Stimulated activated CD8-positive, alpha-beta memory T cell treated with anti-CD3 and anti-CD28 coated beads, Interleukin-7, amount 100 ng/mL, for 4 hours (primary cell): ENCODE measurements around the gene CLCNKA.
"Not testable (repeated sequence)": the region's sequence is repeated elsewhere in the genome, so short reads cannot be mapped to it uniquely, and the experiment has no call there.

Source experiments
- DNase-seq, 2 donors: peaks; one replicate each; pipeline ENCODE4 v3.0.0-alpha.2; 2020; ENCODE audit warnings: low read depth in 2 of 2

CLCNKA gene

DNA sequence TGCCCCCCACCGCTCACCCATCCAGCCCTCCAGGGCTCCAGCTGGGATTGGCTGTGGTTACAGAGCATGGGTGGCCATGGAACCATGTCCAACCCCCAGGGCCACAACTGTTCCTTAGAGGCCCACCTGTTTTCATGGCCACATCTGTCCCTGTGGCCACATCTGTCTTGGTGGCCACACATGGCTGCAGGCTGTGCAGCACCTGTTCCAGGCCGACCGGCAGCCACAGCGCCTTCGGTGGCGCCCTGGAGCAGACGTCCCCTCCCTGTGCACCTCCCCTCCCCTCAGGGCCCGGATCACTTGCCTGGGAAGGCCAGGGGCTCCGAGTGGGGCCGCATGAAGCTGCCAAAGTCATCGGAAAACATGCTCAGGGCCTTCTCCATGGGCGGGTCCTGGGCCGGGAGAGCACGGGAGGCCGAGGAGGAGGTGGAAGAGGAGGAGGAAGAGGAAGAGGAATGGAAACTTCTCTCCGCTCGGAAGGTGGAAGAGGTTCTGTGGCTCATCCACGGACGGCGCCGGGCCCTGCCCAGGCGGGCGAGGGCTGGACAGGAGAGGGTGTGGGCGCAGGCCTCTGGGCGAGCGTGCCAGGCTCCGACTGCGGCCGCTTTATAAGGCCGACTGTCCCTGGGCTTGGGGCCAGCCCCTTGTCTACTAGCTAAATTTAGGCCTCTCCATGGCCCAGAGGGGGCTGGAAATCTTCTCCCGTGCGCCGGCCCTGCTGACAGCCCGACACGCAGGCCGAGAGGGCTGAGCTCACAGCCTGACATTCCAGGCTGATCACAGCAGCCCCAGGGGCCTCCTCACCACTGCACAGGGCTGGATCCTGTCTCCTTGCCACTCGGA lies 4.2 kb upstream of the CLCNKA start, which contains the start of gene HSPB7:
TSS of gene HSPB7 (minus strand) at position 583 of the 843 bp plus-strand sequence. CDS start at position 503, 80 bp downstream.
- no peak for DNase-seq

DNA sequence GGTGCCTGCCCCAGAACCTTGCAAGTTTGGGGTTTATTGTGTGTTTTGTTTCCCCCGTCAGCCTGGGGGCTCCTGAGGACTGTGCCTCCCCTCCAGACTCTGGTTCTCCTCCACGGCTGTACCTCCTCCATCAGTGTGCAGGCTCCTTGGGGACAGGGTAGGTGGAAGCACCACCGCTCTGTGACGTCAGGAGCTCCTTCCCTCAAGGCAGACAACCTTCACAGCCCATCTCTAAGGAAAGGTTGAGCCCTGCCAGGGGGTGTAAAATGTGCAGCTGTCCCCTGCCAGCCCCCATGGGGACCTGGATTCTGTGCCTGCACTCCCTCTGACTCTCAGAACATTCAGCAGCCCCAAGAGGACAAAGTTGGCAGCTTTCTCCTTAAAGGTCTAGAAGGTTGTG lies 3.5 kb upstream of the CLCNKA start:
- no peak for DNase-seq

DNA sequence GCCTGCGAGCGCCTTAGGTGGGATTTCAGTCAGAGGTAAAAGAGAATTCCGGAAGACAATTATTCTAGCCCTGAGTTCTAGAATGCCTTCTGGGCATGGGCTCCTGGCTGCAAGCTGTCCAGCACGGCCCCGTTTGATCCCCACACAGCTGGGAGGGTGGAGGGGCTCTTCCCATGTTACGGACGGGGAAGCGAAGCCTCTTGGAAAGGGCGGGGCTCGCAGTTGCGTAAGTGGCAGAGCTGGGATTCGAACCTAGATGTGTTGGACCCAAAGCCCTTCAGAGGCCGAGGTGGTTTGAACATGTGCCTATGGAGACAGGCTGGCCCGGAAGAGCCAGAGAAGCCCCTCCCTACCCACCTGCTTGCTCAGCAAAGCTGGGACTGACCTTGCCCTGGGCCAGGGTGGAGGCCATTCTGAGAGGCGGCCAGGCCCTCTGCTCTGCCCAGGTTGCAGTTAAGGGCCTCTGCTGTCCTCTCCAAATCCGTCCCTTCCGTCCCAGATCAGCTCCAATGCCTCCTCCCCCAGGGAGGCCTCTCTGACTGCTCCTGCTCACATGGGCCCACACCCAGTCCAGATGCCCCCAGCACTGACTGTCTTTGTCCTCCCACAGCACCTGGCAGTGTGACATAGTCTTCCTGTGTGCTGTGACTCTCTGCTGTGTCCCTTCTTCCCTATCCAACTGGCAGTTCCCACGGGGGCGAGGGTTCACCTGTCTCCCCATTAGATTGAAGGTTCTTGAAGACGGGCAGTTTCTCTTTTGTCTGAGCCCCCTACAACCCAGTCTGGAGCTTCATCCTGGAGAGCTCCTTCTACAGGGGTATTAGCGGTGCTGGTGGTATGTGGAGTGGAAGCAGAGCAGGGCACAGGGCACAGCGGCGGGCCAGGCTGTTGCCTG lies 2.8 kb upstream of the CLCNKA start:
- no peak for DNase-seq

DNA sequence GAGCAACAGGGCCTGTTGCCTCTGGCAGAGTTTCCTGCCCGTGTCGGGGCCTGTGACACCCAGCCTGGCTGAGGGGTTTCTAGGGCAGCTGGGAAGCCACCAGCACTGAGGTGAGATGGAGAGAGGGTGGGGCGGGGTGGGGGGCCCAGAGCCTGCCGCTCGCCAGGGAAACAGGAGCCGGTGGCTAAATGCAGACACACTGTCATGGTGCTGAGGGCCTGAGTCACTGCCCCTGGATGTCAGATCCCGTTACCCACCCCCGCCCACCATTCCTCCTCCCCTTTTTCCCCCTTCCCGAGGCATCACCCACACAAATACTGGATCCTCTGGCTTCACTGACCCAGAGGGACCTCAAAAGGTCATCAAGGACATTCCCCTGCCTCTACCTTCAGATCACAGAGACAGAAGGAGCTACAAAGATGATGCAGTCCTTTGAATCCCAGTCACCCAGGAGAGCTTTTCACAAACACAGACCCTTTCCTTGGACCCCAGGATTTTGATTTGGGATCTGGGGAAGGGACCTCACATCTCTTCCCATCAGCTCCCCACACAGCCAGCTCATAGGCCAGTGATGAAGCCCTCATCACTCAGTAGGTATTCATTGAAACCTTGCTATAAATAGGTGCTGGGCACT lies 2.1 kb upstream of the CLCNKA start:
- DNase-seq = no peak

DNA sequence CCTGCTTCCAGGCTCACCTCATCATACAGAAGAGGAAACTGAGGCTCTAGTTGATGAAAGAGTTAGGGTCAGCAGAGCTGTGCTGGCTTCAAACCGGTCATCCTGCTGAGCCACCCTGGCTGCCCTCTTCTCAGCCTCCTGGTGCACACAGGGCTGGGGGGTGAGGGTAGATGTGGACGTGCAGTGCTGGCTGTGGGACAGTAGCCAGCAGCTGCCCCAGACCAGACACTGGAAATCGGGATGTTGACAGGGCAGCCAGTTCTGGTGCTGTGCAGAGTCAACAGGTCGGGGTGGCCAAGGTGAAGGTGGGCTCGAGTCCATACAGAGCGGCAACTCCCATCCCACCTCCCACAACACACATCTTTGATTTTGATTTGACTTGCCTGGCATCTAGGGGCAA lies 1.5 kb upstream of the CLCNKA start:
- DNase-seq = no peak

DNA sequence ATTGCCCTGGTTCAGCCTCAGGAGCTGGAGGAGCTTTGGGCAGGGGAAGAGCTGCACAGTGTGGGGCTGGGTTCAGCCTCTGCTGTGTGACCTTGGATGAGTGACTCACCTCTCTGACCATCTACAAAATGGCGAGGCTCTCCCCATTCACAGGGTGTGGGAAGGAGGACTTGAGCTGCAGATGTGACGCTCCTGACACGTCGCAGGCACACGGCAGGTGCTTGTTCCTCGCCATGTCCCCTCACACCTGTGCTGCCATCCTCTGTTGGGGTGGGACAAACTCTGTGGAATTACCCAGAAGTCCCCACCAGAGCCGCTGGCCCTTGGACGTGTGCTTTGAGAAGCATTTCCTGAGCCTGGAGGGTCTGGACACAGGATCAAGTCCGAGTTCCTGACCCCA lies 958 bp upstream of the CLCNKA start:
- DNase-seq = not testable (repeated sequence)

DNA sequence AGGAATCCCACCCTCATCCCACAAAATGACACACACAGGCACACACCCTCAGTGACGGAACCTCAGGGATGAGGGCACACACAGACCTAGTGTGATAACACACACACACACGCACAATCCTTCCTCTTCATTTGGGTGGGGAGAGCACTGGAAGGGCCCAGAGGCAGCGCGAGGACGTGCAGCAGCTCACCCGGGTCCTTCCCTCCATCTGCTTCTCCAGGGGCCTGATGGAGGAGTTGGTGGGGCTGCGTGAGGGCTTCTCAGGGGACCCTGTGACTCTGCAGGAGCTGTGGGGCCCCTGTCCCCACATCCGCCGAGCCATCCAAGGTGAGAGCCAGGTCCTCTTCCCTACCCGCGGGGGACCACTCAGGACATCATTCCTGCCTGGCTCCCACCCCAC lies 557 bp downstream of the CLCNKA start:
- no peak for DNase-seq

DNA sequence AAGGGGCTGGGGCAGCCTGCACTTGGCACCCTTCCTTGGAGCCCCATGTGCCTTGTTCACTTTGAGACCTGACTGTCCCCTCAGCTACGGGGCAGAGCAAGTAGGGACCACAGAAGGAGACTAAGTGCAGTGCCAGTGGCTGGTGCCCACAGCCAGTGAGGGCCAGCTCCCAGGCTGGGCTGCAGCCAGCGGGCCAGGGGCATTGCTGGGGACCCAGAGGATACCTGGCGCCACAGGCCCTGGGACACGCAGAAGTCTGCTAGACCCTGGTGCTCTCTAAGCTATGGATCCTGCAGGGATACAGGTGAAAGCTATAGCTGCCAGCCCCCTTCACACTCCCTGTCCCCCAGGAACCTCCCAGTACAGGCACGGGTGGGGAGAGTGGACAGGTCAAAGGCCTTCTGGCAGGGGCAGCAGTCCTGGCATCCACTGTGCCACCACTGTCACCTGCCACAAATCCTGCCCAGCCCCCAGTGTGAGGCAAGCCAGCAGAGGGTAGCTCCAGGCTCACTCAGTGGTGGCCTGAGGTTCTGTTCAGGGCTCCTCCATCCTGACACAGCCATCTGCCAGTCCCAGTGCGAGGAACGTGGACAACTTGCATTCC lies 1.3 kb downstream of the CLCNKA start:
- no peak for DNase-seq

DNA sequence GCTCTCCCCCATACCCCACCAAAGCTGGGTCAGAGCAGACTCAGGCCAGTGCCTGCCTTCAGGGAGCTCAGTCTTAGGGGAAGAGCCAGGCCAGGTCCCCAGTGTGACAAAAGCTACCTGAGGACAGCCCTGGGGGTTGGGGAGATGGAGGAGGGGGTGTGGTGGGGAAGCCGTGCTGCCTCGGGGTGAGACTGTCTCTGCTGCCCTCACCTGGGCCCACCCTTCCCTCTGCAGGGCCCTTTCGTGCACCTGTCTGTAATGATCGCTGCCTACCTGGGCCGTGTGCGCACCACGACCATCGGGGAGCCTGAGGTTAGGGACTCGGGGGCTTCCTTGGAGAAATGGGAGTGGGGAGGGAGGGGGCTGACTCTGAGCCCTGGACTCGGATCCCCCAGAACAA lies 4.5 kb downstream of the CLCNKA start:
- not testable (repeated sequence) for DNase-seq

DNA sequence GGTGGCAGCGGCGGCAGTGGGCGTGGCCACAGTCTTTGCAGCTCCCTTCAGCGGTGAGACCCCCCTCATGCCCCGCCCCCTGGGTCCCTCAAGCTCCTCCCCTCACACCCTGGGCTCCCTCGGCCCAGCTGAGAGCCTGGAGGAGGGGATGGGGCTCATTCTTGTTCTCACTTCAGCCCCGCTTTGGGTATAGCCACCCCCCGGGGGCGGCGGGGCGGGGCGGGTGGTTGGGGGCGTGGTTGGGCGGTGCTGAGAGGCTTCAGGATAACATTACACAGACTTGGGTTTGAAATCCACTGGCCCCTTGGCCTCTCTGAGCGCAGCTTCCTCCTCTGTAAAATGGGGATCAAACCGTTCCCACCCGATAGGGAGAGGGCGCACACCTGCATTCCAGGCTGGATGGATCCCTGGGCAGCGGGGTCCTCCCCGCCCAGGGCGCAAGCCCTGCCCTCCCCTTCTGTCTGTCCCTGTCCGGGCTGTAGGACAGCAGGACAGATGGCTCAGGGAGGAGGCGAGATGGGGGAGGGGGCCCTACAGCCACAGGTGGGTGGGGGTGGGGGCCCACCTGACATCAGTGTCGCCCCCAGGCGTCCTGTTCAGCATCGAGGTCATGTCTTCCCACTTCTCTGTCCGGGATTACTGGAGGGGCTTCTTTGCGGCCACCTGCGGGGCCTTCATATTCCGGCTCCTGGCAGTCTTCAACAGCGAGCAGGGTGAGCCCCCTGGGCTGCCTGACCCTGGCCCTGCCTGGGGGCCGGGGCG lies 5.1 kb downstream of the CLCNKA start:
- DNase-seq = peak in 1 of 2 donors; percentile 28

DNA sequence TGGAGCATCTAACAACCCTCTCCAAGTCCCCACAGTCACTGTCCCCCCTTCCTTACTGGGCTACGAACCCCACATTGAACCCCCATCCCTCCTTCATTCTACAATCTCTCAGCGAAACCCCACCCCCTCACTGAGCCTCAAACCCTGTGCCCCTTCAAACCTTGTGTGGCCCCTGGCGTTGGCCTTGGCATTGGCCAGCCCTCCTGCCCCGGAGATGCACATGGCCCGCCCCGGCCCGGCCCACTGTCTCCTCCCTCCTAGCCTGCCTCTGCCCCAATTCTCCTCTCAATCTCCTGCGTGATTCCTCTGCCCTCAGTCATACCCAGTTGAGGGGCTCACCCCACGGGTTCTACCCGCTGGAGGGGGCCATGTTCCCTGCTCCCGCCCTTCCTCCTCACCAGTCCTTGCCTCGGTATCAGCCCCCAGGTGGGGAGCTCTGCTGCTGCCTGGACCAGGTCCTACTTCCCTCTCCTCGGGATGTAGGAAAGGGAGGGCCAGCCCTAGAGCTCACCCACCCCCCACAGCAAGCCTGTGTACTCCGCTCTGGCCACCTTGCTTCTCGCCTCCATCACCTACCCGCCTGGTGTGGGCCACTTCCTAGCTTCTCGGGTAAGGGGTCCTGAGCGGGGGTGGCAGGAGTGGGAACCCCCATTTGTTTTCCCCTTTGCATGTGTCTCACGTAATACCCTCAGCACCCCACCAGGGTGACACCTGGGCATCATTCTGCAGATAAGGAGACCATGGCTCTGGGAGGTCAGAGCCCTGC lies 6.6 kb downstream of the CLCNKA start:
- no peak for DNase-seq

DNA sequence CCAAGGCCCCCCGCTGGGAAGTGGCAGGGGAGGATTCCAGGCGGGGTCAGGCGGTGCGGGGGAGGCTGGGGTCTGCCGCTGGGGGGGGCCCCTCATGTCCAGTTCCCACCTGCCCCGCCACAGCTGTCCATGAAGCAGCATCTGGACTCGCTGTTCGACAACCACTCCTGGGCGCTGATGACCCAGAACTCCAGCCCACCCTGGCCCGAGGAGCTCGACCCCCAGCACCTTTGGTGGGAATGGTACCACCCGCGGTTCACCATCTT lies 7.1 kb downstream of the CLCNKA start:
- not testable (repeated sequence) for DNase-seq

DNA sequence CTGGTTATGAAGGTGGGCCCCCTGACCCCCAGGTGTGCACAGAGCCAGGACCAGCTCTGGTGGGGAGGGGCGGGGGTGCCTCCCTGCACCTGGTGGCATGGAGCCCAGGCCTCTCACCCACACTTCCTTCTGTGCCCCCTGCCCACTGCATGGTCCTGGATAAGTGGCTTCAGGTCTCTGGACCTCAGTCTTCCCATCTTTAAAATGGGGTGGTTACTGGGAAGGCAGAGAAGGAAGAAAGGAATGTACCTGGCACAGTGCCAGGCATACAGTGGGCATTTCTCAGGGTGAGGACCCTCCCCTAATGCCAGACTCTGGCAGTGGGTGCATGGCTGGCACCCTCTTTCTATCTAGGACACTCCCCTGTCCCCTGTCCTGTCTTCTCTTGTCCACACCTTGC lies 7.5 kb downstream of the CLCNKA start:
- DNase-seq = no peak

DNA sequence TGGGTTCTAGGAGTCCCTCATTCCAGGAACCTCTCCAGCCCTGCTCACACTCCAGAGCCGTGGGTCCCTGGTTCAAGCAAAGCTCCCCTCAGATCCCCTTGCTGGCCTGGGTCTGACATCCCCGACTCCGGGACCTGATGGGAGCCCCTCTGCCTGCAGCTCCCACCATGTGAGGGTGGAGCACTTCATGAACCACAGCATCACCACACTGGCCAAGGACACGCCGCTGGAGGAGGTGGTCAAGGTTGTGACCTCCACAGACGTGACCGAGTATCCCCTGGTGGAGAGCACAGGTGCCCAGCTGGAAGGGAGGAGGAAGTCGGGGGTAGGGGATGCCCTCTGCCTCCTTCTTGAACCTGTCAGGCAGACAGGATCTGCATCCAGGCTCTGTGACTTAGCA lies 9.7 kb downstream of the CLCNKA start:
- DNase-seq = no peak

DNA sequence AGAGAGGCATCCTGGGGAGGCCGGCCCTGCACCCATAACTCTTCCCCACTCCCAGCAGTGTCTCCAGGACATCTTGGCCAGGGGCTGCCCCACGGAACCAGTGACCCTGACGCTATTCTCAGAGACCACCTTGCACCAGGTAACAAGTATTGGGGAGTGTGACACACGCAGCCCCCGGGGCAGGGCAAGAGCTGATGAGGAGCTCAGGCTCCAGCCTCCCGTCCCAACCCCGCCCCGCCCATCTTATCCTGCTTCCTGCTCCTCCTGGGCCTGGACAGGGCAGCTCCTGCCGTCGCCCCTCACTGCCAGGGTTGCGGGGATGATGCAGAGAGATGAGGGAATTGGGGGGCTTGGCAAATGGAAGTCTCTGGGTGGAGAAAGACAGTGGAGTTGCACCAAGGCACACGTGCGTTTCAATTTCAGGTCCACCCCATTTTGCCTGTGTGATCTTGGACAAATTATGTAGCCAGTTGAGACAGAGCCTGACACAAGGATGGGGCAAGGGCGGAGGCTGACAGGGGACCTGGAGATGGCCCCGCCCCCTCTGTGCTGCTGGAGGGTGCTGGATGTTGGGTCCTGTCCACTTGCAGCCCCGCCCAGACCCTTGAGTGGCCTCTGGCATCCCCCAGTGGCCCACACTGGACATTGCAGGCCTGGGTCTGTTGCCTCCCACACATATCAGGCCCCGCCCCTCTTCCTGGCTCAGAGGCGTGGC lies 10.7 kb downstream of the CLCNKA start:
- DNase-seq = peak in 1 of 2 donors; percentile 18

DNA sequence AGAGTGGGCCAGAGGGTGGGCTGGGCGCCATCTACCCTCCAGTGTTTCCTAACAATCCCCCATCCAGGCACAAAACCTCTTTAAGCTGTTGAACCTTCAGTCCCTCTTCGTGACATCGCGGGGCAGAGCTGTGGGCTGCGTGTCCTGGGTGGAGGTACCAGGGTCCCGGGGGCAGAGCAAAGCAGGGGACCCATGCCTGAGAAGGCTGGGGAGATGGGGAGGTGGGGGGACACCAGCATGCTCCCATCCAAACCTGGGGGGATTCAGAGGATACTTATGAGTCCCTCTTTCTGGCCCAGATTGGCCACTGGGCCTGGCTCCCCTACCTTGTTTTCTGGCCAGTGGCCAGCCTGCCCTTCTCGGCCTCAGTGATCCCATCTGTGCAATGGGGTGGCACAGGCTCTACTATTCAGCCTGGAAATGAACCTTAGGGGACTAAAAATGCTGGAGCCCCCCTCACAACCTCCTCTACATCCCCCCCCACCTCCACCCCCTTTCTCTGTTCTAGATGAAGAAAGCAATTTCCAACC lies 11.3 kb downstream of the CLCNKA start:
- not testable (repeated sequence) for DNase-seq

DNA sequence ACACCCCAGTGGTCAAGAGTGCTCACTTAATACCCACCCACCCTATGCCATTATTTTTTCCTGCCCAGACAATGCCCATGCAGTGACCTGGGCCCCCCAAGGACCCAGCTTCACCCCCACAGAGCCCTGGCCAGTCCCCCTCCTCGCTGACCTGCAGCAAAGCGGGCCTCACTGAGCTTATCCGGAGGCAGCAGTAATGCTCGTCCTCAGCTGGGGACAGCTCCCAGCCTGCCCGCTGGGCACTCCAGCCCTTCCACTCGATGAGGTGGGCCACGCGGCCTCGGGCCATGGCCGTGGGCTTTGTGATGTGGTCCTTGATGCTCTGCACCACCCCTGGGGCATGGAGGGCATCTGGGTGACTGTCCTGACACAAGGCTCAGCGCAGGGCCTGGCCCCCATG lies 14.6 kb downstream of the CLCNKA start:
- not testable (repeated sequence) for DNase-seq

DNA sequence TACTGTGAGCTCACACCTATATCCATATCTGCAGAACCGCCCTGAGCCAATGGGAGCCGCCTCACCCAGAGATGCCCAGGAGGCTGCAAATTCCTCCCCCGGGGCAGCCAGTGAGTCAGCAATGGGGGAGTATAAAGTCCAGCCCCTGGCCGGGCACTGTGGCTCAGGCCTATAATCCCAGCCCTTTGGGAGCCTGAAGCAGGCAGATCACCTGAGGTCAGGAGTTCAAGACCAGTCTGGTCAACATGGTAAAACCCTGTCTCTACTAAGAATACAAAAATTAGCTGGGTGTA lies 16.7 kb downstream of the CLCNKA start:
- DNase-seq = no peak

DNA sequence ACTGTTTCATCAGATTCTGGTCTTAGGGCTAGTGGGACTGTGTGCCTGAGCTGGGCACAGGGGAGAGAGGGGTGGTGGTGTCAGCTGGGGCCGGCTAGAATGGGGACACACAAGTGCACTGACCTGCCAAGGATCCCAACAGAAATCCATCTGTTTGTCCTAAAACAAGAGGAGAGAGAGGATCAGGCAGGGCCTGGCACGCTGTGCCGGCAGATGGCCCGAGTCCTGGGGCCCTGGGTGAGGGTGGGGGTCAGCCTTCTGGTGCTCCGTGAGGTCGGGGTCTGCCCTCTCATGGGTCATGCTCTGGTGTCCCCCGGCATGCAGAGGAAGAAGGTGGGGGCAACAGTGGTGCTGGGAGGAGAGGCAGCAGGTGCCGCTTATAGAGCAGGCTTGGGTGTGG lies 18.0 kb downstream of the CLCNKA start:
- DNase-seq = not testable (repeated sequence)

DNA sequence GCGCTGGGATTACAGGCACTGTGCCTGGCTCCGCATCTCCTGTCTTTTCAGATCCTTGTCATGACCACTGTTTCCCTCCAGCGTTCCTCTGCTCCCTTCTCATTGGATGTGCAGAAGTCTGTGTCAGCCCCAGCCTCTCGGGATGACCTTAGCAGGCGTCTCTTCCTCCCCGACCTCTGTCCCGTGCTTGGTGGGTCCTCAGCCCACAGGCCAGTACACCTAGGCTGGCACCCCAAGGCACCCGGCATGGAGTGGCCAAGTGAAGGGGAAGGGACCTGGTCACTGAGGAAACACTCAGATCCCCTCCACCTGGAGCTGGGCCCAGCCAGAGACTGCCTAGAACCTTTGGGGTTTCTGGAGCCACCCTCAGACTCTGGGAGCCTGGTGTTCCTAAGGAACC lies 19.4 kb downstream of the CLCNKA start:
- no peak for DNase-seq
